ENCODE measurements around the gene DMXL1.

Gene DMXL1

DNA sequence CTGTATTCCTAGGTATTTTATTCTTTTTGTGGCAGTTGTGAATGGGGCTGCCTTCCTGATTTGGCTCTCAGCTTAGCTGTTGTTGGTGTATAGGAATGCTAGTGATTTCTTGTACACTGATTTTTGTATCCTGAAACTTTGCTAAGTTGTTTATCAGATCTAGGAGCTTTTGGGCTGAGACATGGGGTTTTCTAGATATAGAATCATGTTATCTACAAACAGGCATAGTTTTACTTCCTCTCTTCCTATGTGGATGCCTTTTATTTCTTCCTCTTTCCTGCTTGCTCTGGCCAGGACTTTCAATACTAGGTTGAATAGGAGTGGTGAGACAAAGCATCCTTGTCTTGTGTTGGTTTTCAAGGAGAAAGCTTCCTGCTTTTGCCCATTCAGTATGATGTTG lies 129.9 kb downstream of the DMXL1 start:
- no peak for ATAC-seq
- TF ChIP-seq ZFP30 (CRISPR knock-in tag; IDR thresholded peaks at IDR 0.05) (no peak), ZC3H10 (CRISPR knock-in tag; IDR thresholded peaks at IDR 0.05) (no peak), ZNF70 (CRISPR knock-in tag; IDR thresholded peaks at IDR 0.05) (no peak), CSDC2 (CRISPR knock-in tag; IDR thresholded peaks at IDR 0.05) (no peak), ESRRG (CRISPR knock-in tag; IDR thresholded peaks at IDR 0.05) (no peak), ARNTL (CRISPR knock-in tag; IDR thresholded peaks at IDR 0.05; ENCODE audit: borderline replicate concordance, low read depth) (no peak), TCF4 (CRISPR knock-in tag; IDR thresholded peaks at IDR 0.05; ENCODE audit: borderline replicate concordance) (no peak), RARB (CRISPR knock-in tag; IDR thresholded peaks at IDR 0.05) (no peak), SNAI2 (CRISPR knock-in tag; IDR thresholded peaks at IDR 0.05) (no peak), TOX (CRISPR knock-in tag; IDR thresholded peaks at IDR 0.05; ENCODE audit: borderline replicate concordance) (no peak), BACH2 (CRISPR knock-in tag; IDR thresholded peaks at IDR 0.05; ENCODE audit: borderline replicate concordance) (no peak), GLIS3 (CRISPR knock-in tag; IDR thresholded peaks at IDR 0.05) (no peak), PPARA (CRISPR knock-in tag; IDR thresholded peaks at IDR 0.05; ENCODE audit: borderline replicate concordance) (no peak)
- TF ChIP-seq, protein P1, sequence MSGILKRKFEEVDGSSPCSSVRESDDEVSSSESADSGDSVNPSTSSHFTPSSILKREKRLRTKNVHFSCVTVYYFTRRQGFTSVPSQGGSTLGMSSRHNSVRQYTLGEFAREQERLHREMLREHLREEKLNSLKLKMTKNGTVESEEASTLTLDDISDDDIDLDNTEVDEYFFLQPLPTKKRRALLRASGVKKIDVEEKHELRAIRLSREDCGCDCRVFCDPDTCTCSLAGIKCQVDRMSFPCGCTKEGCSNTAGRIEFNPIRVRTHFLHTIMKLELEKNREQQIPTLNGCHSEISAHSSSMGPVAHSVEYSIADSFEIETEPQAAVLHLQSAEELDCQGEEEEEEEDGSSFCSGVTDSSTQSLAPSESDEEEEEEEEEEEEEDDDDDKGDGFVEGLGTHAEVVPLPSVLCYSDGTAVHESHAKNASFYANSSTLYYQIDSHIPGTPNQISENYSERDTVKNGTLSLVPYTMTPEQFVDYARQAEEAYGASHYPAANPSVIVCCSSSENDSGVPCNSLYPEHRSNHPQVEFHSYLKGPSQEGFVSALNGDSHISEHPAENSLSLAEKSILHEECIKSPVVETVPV (CRISPR knock-in tag; IDR thresholded peaks at IDR 0.05): no peak
- TF ChIP-seq, protein P2, sequence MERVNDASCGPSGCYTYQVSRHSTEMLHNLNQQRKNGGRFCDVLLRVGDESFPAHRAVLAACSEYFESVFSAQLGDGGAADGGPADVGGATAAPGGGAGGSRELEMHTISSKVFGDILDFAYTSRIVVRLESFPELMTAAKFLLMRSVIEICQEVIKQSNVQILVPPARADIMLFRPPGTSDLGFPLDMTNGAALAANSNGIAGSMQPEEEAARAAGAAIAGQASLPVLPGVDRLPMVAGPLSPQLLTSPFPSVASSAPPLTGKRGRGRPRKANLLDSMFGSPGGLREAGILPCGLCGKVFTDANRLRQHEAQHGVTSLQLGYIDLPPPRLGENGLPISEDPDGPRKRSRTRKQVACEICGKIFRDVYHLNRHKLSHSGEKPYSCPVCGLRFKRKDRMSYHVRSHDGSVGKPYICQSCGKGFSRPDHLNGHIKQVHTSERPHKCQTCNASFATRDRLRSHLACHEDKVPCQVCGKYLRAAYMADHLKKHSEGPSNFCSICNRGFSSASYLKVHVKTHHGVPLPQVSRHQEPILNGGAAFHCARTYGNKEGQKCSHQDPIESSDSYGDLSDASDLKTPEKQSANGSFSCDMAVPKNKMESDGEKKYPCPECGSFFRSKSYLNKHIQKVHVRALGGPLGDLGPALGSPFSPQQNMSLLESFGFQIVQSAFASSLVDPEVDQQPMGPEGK (CRISPR knock-in tag; IDR thresholded peaks at IDR 0.05; ENCODE audit: borderline replicate concordance): no peak
- TF ChIP-seq, protein P3, sequence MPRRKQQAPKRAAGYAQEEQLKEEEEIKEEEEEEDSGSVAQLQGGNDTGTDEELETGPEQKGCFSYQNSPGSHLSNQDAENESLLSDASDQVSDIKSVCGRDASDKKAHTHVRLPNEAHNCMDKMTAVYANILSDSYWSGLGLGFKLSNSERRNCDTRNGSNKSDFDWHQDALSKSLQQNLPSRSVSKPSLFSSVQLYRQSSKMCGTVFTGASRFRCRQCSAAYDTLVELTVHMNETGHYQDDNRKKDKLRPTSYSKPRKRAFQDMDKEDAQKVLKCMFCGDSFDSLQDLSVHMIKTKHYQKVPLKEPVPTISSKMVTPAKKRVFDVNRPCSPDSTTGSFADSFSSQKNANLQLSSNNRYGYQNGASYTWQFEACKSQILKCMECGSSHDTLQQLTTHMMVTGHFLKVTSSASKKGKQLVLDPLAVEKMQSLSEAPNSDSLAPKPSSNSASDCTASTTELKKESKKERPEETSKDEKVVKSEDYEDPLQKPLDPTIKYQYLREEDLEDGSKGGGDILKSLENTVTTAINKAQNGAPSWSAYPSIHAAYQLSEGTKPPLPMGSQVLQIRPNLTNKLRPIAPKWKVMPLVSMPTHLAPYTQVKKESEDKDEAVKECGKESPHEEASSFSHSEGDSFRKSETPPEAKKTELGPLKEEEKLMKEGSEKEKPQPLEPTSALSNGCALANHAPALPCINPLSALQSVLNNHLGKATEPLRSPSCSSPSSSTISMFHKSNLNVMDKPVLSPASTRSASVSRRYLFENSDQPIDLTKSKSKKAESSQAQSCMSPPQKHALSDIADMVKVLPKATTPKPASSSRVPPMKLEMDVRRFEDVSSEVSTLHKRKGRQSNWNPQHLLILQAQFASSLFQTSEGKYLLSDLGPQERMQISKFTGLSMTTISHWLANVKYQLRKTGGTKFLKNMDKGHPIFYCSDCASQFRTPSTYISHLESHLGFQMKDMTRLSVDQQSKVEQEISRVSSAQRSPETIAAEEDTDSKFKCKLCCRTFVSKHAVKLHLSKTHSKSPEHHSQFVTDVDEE (CRISPR knock-in tag; IDR thresholded peaks at IDR 0.05): no peak

GRCh38 chr5:119207105-119207504 lies 136.2 kb downstream of the DMXL1 start:
- no peak for TF ChIP-seq ZNF565 (CRISPR knock-in tag; conservative IDR thresholded peaks at IDR 0.05; ENCODE audit: low read depth)
- TF ChIP-seq CSDC2 (CRISPR knock-in tag; IDR thresholded peaks at IDR 0.05): no peak
- no peak for TF ChIP-seq SNAI2 (CRISPR knock-in tag; IDR thresholded peaks at IDR 0.05)
- TF ChIP-seq, protein P4, sequence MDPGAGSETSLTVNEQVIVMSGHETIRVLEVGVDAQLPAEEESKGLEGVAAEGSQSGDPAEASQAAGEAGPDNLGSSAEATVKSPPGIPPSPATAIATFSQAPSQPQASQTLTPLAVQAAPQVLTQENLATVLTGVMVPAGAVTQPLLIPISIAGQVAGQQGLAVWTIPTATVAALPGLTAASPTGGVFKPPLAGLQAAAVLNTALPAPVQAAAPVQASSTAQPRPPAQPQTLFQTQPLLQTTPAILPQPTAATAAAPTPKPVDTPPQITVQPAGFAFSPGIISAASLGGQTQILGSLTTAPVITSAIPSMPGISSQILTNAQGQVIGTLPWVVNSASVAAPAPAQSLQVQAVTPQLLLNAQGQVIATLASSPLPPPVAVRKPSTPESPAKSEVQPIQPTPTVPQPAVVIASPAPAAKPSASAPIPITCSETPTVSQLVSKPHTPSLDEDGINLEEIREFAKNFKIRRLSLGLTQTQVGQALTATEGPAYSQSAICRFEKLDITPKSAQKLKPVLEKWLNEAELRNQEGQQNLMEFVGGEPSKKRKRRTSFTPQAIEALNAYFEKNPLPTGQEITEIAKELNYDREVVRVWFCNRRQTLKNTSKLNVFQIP (CRISPR knock-in tag; IDR thresholded peaks at IDR 0.05; ENCODE audit: borderline replicate concordance, low read depth): no peak
- TF ChIP-seq OSR1 (CRISPR knock-in tag; IDR thresholded peaks at IDR 0.05): no peak
- no peak for TF ChIP-seq TOX (CRISPR knock-in tag; IDR thresholded peaks at IDR 0.05; ENCODE audit: borderline replicate concordance)
- TF ChIP-seq, protein P5, sequence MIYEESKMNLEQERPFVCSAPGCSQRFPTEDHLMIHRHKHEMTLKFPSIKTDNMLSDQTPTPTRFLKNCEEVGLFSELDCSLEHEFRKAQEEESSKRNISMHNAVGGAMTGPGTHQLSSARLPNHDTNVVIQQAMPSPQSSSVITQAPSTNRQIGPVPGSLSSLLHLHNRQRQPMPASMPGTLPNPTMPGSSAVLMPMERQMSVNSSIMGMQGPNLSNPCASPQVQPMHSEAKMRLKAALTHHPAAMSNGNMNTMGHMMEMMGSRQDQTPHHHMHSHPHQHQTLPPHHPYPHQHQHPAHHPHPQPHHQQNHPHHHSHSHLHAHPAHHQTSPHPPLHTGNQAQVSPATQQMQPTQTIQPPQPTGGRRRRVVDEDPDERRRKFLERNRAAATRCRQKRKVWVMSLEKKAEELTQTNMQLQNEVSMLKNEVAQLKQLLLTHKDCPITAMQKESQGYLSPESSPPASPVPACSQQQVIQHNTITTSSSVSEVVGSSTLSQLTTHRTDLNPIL (CRISPR knock-in tag; IDR thresholded peaks at IDR 0.05; ENCODE audit: low read depth): no peak
- no peak for TF ChIP-seq ZFP3 (CRISPR knock-in tag; IDR thresholded peaks at IDR 0.05)
- TF ChIP-seq PPARA (CRISPR knock-in tag; IDR thresholded peaks at IDR 0.05; ENCODE audit: borderline replicate concordance): no peak
- TF ChIP-seq BACH2 (CRISPR knock-in tag; IDR thresholded peaks at IDR 0.05; ENCODE audit: borderline replicate concordance): no peak
- no peak for TF ChIP-seq ARNTL (CRISPR knock-in tag; IDR thresholded peaks at IDR 0.05; ENCODE audit: borderline replicate concordance, low read depth)
- TF ChIP-seq ESRRG (CRISPR knock-in tag; IDR thresholded peaks at IDR 0.05): no peak
- no peak for TF ChIP-seq RARB (CRISPR knock-in tag; IDR thresholded peaks at IDR 0.05)
- no peak for TF ChIP-seq GLIS3 (CRISPR knock-in tag; IDR thresholded peaks at IDR 0.05)
- TF ChIP-seq, protein P1 (CRISPR knock-in tag; IDR thresholded peaks at IDR 0.05): no peak

More at GRCh38 chr5:119207105-119207504, 136.2 kb downstream of the DMXL1 start:
- ATAC-seq: no peak
